NCI-H187 treated with DMSO at 0.1 percent for 48 hours (cell line): Measurements from ENCODE around the gene OCA2.
"Not testable (repeated sequence)": the region's sequence is repeated elsewhere in the genome, so short reads cannot be mapped to it uniquely, and the experiment has no call there.

Experiments used
- DNase-seq: peaks from one replicate; lab custom pipeline; 2025; lab: John Stamatoyannopoulos, UW

Gene OCA2

GRCh38 chr15:28098766-28099554, at the start of gene OCA2:
TSS of gene OCA2 (minus strand) at chr15:28099315. CDS start at chr15:28081874, 17,441 bp downstream.
- DNase-seq, result no peak

GRCh38 chr15:28147801-28148200, 48.7 kb upstream of the OCA2 start:
- DNase-seq, result no peak

- DNase-seq, result not testable (repeated sequence)
These were observed 46.3 kb upstream of the OCA2 start for GRCh38 chr15:28145419-28145818.

- DNase-seq, result no peak
These were observed 40.9 kb upstream of the OCA2 start for GRCh38 chr15:28140062-28140461.

GRCh38 chr15:28137408-28138039, 38.4 kb upstream of the OCA2 start:
- not testable (repeated sequence) for DNase-seq

- not testable (repeated sequence) for DNase-seq
These were observed 37.3 kb upstream of the OCA2 start for GRCh38 chr15:28136236-28136904.

GRCh38 chr15:28133281-28133680, 34.2 kb upstream of the OCA2 start:
- no peak for DNase-seq

GRCh38 chr15:28132524-28133275, 33.6 kb upstream of the OCA2 start:
- DNase-seq, result no peak

- no peak for DNase-seq
These were observed 32.8 kb upstream of the OCA2 start for GRCh38 chr15:28131946-28132345.

GRCh38 chr15:28131400-28131799, 32.3 kb upstream of the OCA2 start:
- DNase-seq, result no peak

GRCh38 chr15:28130651-28131050, 31.5 kb upstream of the OCA2 start:
- DNase-seq, result no peak

- no peak for DNase-seq
These were observed 30.2 kb upstream of the OCA2 start for GRCh38 chr15:28129231-28129848.

GRCh38 chr15:28128031-28128430, 28.9 kb upstream of the OCA2 start:
- DNase-seq, result no peak

GRCh38 chr15:28127036-28127435, 27.9 kb upstream of the OCA2 start:
- no peak for DNase-seq

GRCh38 chr15:28125673-28126651, 26.8 kb upstream of the OCA2 start:
- no peak for DNase-seq

GRCh38 chr15:28124841-28125240, 25.7 kb upstream of the OCA2 start:
- DNase-seq, result no peak

- DNase-seq, result no peak
These were observed 24.4 kb upstream of the OCA2 start for GRCh38 chr15:28123408-28124023.

- DNase-seq, result no peak
These were observed 23.2 kb upstream of the OCA2 start for GRCh38 chr15:28122038-28122949.

- DNase-seq, result not testable (repeated sequence)
These were observed 22.5 kb upstream of the OCA2 start for GRCh38 chr15:28121577-28121976.
